HG03457 (cell line): ENCODE data around the gene GPI.
"Not testable (repeated sequence)": the region's sequence is repeated elsewhere in the genome, so short reads cannot be mapped to it uniquely, and the experiment has no call there.

Experiments
- ATAC-seq: cut with Tn5 transposase; IDR thresholded peaks from one replicate; pipeline ENCODE4 v1.9.1; 2021; ENCODE audit warnings: moderate number of reproducible peaks; ENCODE audit not compliant: unreplicated experiment

Gene GPI

GRCh38 chr19:34366738-34367623, 2.0 kb downstream of the GPI start:
- no peak for ATAC-seq

DNA sequence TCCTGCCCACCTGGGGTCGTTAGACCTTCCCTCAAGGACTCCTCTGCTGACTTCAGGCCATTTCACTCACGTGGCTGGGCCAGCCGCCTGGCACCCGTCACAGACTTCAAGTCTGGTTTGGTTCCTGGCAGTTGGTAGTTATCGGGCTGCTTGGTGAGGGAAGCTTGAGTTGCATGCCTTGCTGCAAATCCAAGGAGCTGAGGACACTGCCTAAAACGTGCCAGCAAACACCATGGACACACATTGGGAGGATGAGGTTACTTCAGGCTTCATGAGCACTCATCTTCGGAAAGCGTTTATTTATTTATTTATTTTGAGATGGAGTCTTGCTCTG, 2.6 kb downstream of the GPI start:
- no peak for ATAC-seq

DNA sequence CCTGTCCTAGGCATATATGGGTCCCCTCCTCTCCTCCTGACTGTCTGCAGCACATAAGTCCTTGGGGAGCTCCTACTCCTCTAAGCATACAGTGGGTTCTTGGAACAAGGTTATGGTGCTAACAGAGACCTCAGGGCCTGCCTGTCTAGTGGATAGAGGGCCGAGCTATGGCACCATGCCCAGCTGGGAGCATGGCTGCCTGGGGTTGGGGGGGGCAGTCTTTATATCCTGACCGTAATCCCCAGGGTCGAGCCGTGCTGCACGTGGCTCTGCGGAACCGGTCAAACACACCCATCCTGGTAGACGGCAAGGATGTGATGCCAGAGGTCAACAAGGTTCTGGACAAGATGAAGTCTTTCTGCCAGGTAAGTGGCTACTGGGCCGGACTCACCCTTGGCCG, 3.3 kb downstream of the GPI start:
- no peak for ATAC-seq

GRCh38 chr19:34369166-34369565, 4.2 kb downstream of the GPI start:
- ATAC-seq: not testable (repeated sequence)

- ATAC-seq: no peak
Observed at GRCh38 chr19:34370117-34370516, 5.1 kb downstream of the GPI start.

DNA sequence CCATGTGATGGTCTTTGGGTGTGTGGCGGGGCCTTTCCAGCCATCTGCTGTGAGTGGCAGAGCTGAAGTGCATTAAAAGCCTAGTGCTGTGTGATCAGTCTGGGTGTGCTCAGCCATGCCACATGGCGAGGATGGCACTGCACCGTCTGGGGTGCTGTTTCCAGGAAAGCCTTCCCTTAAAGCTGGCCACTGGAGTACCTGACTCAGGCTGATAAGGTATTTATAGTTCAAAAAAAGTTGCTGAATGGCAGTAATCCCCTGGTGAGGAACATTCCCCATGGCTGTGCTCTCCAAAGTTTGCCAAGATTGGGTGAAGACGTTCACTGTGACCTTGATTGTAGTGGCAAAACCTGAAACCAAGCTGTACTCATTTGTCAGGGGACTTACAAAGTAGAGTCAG, 6.0 kb downstream of the GPI start:
- ATAC-seq: no peak

DNA sequence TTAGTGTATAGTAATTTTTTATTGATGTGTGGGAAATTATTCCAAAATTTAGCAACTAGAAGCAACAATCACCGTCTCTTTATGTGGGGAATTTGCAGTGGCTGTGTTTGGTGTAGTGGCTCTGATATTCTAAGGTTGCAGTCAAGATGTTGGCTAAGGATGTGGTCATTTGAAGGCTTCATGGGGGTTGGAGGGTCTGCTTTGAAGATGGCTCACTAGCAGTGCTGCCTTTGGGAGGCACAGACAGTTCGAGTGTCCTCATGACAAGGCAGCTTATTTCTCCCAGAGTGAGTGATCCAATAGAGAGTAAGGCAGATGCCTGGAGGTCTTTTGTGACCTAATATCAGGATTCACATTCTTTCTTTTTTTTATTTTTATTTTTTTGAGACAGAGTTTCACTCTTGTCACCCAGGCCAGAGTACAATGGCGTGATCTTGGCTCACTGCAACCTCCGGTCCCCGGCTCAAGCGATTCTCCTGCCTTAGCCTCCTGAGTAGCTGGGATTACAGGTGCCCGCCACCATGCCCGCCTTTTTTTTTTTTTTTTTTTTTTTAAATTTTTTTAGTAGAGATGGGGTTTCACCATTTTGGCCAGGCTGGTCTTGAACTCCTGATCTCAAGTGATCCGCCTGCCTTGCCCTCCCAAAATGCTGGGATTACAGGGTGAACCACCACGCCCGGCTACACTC, 8.7 kb downstream of the GPI start:
- ATAC-seq: no peak

GRCh38 chr19:34375598-34375997, 10.6 kb downstream of the GPI start:
- no peak for ATAC-seq

- ATAC-seq: no peak
Observed at GRCh38 chr19:34380639-34381241, 15.7 kb downstream of the GPI start.

DNA sequence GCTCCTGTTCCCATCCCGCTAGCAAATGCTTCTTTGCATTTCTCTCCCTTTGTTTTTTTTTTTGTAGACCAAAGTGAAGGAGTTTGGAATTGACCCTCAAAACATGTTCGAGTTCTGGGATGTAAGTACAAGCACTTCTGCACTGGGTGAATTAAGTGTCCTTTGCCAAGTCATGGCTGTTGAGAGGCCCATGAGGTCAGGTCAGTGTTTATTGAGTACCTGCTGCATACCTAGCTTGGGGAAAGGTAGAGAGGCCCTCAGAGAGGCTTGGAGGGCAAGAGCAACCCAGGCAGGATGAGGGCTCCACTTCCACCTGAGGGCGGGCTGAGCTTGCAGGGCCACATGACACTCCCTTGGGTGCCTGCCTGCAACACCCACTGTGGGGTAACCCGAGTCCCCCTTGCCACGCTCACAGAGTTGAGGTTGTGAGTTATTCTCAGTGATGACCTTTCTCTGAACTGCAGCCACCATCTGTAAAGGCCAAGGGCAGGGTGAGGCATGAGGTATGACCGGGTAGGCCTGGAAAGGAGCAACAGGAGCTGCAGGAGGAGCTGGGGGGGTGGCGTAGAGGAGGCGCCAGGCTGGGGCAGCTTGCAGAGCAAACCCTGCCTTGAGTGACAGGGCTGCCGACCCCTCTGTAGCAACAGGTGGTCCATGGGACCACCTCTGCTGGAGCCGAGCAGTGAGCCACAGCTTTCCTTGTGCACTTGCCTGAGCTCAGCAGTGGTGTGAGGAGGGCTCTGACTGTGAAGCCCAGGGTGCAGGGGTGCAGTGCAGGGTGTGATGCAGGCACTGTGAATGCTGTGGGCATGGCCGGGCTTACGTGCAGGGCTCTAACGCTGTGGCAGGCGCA, 16.6 kb downstream of the GPI start:
- ATAC-seq: no peak

DNA sequence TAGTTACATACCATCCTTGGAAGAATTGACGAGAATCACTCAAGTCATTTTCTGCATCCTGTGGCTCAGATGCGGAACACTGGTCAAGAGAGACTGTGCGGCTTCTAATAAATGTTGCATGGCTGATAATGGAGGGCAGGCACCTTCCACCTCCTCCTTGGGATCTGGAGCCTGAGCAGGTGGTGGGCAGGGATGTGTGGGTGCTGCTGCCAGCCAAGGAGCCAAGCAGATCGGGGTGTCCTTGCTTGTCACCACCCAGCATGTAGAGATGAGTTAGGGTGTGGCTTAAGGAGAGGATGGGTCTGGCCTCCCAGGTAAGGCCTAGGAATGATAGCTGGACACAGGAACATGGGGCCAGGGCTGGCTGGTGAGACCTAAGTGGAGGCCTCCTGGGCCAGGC, 17.5 kb downstream of the GPI start:
- ATAC-seq: no peak

DNA sequence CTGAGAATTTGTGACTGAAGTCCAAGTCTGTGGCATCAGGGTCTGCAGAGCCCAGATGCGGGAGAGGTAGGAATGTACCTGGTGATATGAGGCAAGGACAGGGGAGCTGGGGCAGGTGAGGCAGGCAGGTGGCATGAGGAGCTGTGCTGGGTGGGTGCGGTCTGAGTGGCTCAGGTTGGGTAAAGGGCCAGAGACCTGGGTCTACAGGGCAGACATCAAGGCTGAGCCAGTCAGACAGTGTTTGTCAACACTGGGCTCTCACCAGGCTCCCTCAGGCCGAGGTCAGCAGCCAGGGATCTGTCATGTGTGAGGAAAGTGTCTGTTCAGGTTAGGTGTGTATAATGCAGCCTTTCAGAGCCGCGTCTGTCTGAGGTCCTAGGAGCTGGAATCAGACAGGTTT, 18.6 kb downstream of the GPI start:
- no peak for ATAC-seq

DNA sequence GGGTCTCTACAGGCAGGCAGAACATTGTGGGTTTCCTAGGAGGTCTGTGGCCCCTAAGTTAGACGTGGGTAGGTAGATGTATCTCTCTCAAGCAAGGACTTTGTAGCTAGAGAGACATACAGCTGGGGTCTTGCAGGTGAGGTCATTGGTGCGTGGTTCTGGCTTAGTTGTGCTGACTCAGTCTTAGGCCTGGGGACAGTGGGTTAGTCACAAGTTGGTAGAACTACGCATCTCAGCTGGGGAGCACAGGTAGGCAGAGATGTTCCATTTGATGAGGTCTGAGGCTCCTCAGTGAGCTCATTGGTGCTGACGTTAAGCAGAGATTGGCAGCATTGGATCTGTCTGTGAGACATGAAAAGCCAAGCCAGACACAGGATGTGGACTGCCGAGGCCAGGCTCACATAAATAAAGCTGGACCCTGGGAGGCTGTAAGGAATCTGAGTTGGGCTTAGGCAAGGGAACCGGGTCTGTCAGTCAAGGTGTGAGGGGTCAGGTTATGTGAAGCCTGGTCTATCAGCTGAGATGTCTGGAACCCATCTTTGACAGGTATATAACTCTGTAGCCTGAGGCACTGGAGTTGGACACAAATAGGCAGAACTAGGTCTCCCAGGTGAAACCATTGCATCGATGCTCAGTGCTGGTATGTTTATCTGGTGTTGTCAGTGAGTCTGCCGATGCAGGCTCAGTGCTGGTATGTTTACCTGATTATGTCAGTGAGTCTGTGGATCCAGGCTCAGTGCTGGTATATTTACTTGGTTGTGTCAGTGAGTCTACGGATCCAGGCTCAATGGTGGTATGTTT, 21.8 kb downstream of the GPI start:
- no peak for ATAC-seq

DNA sequence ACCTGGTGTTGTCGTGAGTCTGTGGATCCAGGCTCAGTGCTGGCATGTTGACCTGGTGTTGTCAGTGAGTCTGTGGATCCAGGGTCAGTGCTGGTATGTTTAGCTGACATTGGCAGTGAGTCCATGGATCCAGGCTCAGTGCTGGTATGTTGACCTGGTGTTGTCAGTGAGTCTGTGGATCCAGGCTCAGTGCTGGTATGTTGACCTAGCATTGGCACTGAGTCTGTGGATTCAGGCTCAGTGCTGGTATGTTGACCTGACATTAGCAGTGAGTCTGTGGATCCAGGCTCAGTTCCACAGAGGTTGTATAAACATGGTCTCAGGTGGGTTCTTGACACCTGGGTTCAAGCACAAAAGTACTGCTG, 22.4 kb downstream of the GPI start:
- no peak for ATAC-seq

- not testable (repeated sequence) for ATAC-seq
Observed at GRCh38 chr19:34388745-34389144, 23.7 kb downstream of the GPI start.

GRCh38 chr19:34391813-34392212, 26.8 kb downstream of the GPI start:
- no peak for ATAC-seq

- ATAC-seq: no peak
Observed at GRCh38 chr19:34393031-34393430, 28.0 kb downstream of the GPI start.

DNA sequence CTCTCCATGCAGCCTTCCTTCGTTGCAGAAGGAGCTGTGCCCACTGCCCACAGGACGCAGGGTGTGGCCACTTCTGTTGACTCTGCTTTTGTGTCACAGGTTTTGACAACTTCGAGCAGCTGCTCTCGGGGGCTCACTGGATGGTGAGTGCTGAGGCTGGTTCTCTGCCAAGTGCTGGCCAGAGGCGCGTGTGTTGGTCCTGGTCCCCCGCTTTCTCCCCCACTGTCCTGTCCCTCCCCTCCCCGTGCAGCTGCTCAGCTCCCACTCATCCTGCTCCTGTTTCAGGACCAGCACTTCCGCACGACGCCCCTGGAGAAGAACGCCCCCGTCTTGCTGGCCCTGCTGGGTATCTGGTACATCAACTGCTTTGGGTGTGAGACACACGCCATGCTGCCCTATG, 28.6 kb downstream of the GPI start:
- ATAC-seq: no peak

DNA sequence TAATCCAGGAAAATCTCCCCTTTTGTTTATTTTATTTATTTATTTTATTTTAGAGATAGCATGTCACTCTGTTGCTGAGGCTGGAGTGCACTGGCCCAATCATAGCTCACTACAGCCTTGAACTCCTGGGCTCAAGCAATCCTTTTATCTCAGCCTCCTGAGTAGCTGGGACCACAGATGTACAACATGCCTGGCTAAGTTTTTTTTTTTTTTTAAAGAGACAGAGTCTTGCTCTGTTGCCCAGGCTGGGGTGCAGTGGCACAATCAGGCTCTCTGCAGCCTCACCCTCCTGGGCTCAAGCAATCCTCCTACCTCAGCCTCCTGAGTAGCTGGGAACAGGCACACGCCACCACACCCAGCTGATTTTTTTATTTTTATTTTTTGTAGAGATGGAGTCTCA, 32.9 kb downstream of the GPI start:
- no peak for ATAC-seq

- no peak for ATAC-seq
Observed at GRCh38 chr19:34399886-34400285, 34.9 kb downstream of the GPI start.
